GM13976 (cell line): ENCODE results near the gene ASS1.

ENCODE experiments used
- DNase-seq: peaks from one replicate; pipeline ENCODE4 v3.0.0; 2012; ENCODE audit warnings: low spot score
- CTCF ChIP-seq: IDR thresholded peaks from 2 replicates; pipeline ENCODE4 v1.5.1; 2012; ENCODE audit warnings: borderline replicate concordance, mild to moderate bottlenecking; ENCODE audit not compliant: insufficient read depth; ENCODE audit errors: extremely low read depth, missing control alignments, control extremely low read depth
- in situ Hi-C: fragments of 300-500 bp; cut with MboI; formaldehyde crosslinking; loops from one replicate; pipeline ENCODE4 v1.12.0; 2022; ENCODE audit warnings: low sequenced_read_pairs, mixed read lengths, inconsistent platforms; ENCODE audit not compliant: unreplicated experiment

The ASS1 gene

DNA sequence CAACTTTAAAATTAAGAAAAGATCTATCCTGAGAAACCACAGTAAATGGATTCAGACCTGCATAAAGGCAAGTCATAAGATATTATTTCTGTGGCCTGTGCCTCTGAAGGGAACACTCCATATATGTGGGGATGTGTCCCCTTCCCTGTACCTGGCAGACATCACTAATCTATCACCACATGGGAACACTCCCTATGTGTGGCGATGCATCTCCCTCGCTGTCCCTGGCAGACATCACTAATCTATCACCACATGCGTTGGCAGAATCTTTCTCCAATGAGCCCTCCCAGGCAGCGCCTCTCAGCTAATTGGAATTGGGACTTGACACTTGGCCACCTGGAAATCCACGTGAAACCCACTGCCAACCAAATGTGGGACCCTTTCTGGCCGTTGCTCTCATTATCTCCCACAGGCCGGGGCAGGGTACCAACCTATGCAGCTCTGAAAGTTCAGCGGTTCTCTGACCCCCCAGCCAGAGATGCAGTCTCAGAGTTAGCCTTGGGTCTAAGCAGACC, 25.2 kb upstream of the ASS1 start:
- in situ Hi-C loops: no loop called here
- no peak for TF ChIP-seq CTCF
- no peak for DNase-seq

GRCh38 chr9:130421154-130421801, 23.5 kb upstream of the ASS1 start:
- in situ Hi-C loops: no loop called here
- DNase-seq: no peak
- TF ChIP-seq CTCF: no peak

DNA sequence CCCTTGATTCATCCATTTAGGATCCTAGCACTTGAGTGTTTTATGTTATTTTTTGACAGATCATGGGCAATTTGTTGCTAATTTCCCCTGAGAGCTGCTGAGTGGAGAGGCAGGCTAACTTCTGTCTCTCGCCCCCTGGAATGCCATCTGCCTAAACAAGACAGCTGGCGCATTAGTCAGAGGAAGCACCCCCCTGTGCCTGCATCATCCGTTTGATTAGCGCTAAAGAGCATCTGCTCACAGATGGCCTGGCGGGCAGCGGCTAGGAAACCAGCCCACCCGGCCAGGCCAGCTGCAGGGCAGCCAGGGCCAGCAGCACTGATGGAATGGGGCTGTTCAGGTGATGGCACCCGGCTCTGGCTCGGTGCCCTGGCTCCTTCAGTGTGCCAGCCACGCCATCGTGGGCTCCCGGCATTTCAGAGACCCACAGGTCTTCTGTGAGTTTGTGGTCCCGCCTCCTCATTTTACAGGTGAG, 22.9 kb upstream of the ASS1 start:
- no peak for DNase-seq
- TF ChIP-seq CTCF: no peak
- in situ Hi-C loops: no loop called here

DNA sequence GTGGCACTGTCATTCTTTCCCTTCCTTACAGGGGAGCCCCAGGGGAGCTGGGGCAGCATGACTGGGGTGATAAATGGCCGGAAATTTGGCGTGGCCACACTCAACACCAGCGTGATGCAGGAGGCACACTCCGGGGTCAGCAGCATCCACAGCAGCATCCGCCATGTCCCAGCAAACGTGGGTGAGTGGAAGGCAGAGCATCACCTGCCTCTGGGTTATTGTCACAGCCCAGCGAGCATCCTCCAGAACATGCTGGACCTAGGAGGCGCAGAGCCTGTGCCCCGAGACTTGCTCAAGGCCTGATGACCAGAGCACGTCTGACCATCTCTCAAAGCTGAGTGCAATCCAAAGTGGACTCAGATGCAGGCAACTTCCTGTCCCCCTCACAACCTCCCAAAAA, 22.2 kb upstream of the ASS1 start:
- in situ Hi-C loops: no loop called here
- DNase-seq: no peak
- TF ChIP-seq CTCF: no peak

- DNase-seq: no peak
- TF ChIP-seq CTCF: no peak
- in situ Hi-C loops: no loop called here
Observed at GRCh38 chr9:130423272-130423671, 21.5 kb upstream of the ASS1 start.

GRCh38 chr9:130424595-130425454, 19.9 kb upstream of the ASS1 start:
- no peak for DNase-seq
- TF ChIP-seq CTCF: no peak
- in situ Hi-C loops: no loop called here
